GM19023 (cell line): ENCODE data around the gene NHLRC2.

Source experiments
- ATAC-seq: cut with Tn5 transposase; IDR thresholded peaks from one replicate; pipeline ENCODE4 v1.9.1; 2021; ENCODE audit warnings: mild to moderate bottlenecking, moderate library complexity; ENCODE audit not compliant: unreplicated experiment

NHLRC2 gene

DNA sequence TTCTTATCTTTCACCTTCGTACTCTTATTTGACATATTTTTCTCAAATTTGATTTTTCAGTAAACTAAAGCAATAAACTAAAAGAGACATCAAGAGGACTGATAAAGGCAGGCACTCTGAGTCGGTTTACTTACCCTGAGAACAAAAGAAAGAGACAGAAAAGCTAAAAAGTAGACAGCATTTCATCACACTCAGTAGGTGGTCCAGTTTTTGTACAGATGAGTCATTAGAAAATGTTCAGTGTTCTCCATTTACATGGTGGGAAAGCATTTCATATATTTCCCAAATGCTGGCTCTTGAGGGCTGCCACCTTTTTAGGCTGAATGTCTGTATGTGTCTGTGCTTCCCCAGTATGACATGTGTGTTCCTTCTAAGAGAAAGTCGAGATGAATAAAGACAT lies 52.7 kb downstream of the NHLRC2 start:
- ATAC-seq: no peak

GRCh38 chr10:113908236-113908635 lies 53.8 kb downstream of the NHLRC2 start:
- ATAC-seq: no peak

DNA sequence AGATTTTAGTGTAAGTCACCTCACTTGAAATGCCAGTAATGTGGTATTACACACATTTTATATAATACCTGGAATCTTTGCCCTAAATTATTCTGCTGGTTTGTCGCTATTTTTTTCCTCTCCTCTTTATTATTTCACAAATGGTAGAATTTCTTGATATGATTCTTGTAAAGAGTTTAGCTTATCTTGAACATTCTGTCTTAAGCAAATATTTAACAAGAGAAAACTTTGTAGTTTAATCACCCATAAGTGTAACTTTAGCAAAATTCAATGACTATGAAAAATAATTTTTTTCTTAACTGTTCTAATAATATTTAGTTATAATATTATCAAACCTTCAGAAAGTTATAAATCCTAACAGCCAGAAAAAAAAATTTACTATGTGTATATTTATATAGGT lies 56.7 kb downstream of the NHLRC2 start:
- ATAC-seq: no peak

GRCh38 chr10:113911839-113912238 lies 57.4 kb downstream of the NHLRC2 start:
- no peak for ATAC-seq

DNA sequence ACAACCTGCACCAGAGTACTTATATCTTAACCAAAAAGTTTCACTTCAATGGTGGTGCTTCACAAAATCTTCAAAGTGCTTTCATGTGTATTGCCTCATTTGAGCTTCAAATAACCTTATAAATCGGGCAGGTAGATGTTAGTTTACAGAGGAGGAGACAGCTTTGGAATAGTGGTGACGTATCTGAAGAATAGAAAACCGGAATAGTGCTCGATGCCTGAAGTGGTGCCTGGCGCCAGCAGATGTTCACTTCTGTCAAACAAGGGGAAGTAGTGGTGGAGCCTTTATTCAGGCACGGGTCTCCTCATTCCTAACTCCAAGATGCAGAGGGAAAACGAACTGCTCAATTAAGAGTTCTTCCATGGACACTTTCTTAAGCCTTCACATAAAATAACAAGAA lies 58.1 kb downstream of the NHLRC2 start:
- no peak for ATAC-seq

DNA sequence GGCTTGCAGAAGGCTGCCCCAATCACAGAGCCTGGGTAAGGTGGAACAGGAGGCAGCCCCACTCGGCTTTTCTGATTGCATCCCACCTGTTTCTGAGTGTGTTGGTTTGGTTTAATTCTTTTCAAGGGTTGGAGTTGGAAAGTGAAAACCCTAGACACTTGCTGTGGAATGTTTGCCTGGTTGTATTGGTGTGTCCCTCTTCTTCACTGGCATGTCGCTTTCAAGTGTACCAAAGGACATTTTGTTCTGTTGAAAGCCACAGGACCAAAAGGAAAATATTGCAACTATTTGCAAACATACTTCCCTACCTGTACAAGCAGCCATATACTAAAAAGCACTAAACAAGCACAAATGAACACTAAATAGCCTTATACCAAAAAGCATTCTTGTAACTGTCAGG lies 60.5 kb downstream of the NHLRC2 start:
- ATAC-seq: no peak

GRCh38 chr10:113915540-113915939 lies 61.1 kb downstream of the NHLRC2 start:
- ATAC-seq: no peak

GRCh38 chr10:113916053-113916452 lies 61.6 kb downstream of the NHLRC2 start:
- ATAC-seq: no peak

- no peak for ATAC-seq
These were observed 63.2 kb downstream of the NHLRC2 start for GRCh38 chr10:113917636-113918035.

GRCh38 chr10:113920114-113920513 lies 65.7 kb downstream of the NHLRC2 start:
- no peak for ATAC-seq

GRCh38 chr10:113920875-113921274 lies 66.4 kb downstream of the NHLRC2 start:
- no peak for ATAC-seq

GRCh38 chr10:113921561-113922370 lies 67.3 kb downstream of the NHLRC2 start:
- no peak for ATAC-seq

- ATAC-seq: no peak
These were observed 68.5 kb downstream of the NHLRC2 start for GRCh38 chr10:113922787-113923570.

GRCh38 chr10:113924186-113924585 lies 69.7 kb downstream of the NHLRC2 start:
- no peak for ATAC-seq

GRCh38 chr10:113924664-113925063 lies 70.2 kb downstream of the NHLRC2 start:
- ATAC-seq: no peak

GRCh38 chr10:113927440-113927839 lies 73.0 kb downstream of the NHLRC2 start:
- ATAC-seq: no peak

DNA sequence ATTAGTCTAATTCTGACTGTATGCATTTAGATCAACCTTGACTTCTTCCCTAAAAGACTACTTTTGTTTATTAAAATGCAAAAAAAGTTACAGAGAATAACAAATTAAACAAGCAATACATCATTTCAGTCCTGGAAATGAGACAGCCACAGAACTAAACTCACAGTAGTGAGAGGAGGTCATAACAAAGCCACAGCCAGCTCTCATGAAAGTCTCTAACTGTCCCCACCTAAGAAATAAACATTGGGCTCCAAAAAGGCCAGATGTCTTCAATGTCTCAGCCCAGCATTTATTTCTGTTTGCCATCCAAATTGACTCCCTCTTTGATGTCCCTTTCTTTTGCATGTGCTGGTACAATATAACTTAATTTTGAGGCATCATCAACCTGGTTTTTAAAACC lies 74.4 kb downstream of the NHLRC2 start:
- no peak for ATAC-seq

DNA sequence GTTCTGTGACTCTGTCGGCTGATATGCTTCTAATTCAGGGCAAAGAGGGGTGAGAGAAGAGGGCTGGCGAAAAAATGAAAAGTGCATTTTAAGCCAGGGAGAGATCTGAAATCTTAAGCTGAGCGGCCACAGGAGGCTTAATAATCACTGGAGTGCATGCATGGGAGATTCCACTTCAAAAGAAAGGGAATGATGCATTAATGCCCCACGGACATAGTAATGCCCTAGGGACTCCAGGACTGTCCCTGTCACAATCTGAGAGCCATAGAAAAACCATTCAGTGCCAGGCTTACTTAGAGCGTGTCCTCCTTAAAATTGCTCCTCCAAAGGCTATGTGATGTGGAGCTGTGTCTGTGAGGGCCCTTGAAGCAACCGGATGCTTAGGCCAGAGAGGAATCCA lies 75.1 kb downstream of the NHLRC2 start:
- no peak for ATAC-seq

- no peak for ATAC-seq
These were observed 76.1 kb downstream of the NHLRC2 start for GRCh38 chr10:113930482-113931057.

DNA sequence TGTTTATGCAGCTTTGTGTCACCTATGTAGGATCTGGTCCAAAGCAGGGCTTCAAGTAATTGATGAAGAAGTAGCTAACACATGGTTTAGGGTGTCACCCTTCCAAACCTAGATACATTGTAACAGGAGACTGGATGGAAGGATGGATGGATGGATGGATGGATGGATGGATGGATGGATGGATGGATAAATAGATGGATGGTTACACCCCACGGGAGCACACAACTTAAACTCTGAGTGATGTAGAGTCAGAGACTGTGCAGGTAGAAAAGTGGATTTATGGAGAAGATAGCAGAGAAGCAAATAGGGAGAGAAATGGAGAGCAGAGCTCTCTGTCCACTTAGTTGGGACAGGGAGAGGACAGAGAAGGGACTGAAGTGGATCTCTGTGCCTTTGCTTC lies 78.4 kb downstream of the NHLRC2 start:
- no peak for ATAC-seq

DNA sequence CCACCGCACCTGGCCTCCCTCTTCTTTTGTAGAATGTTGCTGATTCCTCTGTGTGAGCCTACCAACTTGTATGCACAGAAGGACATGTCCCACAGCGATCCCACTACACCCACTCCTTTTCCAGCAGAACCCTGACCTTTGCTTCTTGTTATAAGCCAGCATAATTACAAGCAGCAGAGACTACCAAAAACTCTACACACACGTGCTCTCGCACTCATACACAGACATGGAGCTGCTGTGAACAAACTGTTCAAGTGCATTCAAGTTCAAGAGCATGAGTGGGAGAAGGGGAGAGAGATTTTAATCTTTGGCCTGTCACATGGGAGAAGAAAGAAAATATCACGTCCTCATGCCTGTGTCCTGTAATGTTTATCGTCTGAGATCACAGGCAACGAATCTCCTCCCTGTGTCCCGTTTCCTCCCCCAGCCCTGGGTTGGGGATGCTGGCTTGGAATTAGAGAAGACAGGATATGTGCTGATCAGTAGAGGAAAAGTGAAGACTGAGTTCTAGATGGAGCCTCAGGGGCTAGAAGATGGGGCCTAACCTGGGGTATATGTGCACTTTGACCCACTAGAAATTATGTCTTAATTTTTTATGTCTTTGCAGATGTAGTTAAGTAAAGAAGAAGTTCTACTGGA lies 79.6 kb downstream of the NHLRC2 start:
- ATAC-seq: no peak
